OCI-M2 (cell line): Measurements from ENCODE around the gene FNTB.

ENCODE experiments used
- DNase-seq: peaks from one replicate; lab custom pipeline; 2025; ENCODE audit not compliant: unreplicated experiment; lab: John Stamatoyannopoulos, UW

The FNTB gene

DNA sequence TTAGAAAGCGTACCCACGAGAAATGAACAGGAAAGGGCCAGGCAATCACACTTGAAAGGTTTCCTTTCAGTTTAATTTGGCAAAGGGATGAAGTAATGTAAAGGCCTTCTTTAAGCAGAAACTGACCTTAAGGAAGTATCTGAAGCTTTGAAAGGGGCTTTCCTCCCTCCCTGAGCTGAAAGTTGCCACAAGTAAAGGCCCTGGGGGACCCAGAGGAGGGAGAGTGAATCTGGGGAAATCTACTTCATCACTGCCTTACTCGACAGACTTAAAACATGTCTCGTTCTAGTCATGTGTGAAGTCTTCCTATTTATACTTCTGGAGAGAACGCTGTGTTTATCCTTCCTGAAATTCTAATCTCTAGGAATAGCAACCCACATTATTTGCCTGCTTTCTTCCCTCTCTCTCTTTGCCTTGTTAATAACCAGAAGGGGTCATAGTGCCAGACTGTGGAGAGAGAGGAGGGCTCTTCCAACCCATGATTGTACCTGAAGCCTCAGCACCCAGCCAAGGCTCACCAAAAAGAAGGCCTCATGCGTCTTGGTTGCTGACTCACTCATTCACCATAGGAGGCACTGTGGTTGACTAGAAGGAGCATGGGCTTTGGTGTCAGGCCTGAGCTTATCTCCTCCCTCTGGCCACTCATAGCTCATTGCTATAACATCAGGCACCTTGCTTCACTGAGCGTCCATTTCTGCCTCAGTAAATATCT, 33.9 kb upstream of the FNTB start:
- DNase-seq = no peak

DNA sequence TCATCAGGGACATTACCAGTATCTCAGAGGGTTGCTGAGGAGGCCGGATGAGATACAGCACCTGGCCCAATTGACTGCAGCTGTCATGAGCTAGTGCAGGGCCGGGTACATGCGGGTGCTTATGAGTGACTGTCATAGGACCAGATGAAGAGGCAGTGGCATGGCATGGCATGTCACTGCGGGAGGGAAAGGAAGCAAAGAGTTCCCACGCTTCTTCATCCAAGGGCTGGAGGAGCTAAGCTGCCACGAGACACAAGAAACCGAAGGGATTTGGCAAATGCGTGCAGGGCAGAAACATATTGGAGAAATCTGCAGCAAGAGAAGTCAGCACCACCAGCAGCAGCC, 33.4 kb upstream of the FNTB start:
- DNase-seq = no peak

DNA sequence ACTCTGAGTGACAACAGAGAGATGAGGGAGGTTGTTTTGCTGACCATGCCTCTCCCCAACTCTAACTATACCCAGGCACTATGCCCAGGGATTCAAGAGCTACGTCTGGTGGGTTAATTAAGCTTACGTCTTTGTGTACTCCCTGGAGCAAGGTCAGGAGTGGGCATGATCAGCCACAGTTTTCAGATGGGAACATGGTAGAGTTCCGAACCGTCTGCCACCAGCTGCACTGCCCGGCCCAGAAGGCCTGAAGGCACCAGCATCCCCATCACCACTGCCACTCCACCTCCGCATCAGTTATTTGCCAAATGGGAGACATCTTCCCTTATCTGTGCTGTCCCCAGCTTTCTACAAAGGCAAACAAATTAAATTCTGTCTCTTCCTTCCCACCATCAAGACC, 33.0 kb upstream of the FNTB start:
- DNase-seq = no peak

DNA sequence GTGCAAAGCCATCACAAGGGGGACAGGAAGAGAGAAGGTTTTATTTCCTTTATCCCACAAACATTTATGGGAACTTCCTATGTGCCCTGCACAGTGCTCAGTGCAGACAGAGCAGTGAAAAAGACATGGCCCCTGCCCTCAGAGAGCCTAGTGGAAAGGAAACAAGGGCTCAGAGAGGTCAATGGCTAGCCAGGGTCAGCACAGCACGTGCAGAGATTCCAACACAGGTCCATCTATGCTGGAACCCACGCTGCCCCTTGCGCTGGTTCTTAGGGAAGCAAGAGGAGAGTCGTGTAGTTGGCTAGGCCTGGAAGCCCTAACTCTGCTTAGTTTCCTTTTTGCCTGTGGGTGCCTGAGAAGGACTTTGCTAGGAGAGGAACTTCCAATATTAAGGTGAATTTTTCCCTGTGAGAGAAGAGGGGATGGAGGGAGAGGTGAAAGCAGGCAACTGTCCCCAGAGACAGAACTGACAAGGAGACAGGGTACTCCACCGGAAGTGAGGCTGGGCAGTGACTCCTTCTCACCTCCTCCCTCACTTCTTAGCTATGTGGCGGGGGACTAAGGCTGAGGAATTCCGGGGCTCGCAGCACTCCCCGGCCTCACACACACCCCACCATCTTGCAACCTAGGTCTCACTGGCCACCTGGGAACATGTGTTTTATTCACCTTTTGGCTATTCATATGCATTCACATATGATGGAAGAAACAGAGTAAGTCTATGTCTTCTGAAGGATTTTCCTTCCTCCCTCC, 32.0 kb upstream of the FNTB start:
- no peak for DNase-seq

DNA sequence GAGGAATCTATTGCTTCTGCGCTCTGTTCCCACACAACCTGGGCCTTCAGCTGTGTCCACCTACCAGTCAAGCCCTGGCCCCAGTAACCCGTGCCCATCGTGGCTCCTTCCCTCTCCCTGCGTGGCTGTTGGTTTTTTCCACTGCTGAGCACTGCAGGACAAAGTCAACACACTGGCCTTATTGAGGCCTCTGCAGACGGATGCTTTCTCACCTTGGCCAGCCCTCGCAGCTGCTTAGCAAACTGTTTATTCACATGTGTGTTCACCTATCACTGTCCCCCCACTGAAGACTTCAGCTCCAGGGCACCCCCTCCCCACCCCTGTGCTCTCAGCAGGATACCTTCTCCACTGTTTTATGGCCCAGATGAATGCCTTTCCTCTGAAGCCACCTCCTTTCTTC, 31.4 kb upstream of the FNTB start:
- no peak for DNase-seq

DNA sequence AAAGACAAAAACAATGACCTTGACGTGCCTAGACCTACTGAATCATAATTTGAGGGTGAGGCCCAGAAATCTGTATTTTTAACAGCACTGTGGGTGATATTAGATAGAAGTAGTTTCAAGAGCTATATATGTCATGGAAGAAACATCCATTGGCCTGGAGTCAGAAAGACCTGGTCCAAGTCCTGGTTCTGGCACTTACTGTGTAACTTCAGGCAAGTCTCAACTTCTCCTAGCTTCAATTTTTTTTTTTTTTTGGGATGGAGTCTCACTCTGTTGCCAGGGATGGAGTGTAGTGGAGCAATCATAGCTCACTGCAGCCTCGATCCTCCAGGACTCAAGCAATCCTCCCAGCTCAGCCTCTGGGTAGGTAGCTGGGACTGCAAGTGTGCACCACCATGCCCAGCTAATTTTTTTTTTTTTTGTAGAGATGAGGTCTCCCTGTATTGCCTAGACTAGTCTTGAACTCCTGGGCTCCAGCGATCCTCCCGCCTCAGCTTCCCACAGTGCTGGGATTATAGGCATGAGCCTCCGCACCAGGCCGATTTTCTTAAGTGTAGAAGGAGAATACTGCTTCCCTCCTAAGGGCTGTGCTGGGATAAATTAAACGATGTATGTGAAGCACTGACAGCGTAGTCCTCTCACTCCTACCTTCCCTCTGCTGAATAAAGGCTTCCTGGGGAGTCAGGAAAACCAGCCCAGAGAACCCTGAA, 29.8 kb upstream of the FNTB start:
- DNase-seq = no peak

DNA sequence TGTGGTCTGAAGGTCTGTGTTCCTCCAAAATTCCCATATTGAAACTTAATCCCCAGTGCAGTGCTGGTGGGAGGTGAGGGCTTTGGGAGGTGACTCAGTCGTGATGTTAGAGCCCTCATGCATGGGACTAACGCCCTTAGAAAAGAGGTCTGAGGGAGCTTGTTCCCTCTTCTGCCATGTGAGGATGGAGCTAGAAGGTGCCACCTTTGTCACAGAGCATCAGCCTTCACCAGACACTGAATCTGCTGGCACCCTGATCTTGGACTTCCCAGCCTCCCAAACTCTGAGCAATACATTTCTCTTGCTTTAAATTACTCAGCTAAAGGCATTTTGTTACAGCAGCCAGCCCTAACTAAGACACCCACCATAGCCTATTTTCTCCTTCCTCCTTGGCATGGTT, 28.5 kb upstream of the FNTB start:
- no peak for DNase-seq

DNA sequence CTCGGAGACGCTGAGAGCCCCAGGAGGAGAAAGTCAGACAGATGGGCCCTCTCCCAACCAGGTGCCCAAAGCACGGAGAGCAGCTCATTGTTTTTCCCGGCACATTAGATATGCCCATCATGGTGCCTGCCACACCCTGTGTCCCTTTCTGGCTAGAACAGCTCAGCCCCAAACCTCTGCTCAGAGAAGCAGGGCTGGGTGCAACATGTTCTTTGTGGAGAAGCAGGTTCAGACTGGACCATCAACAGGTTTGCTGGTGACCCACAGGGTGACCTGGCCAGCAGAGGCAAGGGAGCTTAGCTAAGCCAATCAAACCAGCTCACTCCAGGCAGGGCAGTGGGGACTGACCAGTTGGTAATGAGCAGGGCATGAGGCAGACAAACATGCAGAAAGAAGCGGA, 28.0 kb upstream of the FNTB start:
- no peak for DNase-seq

DNA sequence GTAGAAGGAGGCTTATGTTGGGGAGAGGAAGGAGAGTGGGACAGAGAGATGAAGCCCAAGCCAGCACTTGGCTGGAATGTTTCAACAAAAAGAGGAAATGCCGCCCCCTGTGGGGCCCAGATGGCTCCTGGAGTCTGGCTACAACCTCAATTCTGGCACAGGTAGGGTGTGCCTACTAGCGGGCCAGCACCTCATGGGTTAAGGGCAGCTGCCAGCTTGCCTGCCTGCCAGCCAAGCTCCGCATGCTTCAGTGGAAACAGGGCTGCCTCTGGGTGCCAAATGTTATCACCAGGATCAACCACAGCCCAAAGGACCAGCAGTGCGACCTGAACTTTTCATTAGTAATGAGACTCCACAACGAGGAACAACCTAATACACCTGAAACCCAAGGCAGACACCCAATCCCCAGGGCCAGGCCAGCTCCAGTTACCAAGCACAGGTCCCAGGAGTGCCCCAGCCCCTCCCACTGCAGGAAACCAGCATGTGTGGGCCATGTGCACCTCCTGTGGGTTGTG, 25.9 kb upstream of the FNTB start:
- no peak for DNase-seq

DNA sequence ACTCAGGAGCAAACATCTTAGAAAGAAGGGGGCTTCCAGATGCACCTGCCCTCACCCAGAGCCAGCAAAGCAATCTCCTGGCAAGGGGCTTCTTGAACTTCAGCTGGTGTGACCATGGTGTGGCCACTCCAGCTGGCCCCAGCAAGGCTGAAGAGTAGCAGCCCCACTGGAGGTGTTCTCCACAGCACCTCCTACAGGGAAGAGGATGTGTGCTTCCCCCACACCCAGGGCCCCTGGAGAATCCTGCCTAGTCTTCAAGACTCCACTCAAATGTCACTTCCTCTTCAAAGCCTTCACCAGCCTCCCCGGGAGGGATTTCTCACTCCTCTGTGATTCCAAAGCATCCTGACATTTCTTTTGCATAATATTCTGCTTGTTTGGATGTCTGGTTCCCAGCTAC, 23.1 kb upstream of the FNTB start:
- no peak for DNase-seq

DNA sequence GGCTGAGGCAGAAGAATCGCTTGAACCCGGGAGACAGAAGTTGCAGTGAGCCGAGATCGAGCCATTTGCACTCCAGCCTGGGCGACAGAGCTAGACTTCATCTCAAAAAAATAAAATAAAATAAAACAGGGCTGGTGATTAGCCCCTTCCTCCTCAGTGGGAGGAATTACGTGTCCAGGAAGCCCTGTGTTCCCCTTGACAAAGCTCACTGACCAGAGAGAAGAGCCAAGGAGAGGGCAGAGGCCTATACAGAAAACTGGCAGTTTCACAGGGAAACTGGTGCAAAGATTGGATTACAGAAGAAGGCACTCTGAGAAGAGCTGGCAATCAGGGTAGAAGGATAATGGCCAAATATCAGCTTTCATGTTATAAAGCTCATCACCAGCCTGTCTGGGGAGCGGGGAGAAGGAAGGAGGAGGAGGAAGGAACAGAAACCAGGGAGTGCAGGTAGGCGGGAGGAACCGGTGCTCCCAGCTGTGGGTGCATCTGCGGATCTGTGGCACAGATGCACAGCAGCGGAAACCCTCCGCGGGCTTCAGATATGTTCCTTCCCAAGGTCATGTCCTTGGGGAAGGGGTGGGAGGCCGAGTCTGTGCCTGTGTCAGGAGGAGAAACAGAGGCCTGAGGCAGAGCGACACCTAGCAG, 21.2 kb upstream of the FNTB start:
- DNase-seq = no peak

DNA sequence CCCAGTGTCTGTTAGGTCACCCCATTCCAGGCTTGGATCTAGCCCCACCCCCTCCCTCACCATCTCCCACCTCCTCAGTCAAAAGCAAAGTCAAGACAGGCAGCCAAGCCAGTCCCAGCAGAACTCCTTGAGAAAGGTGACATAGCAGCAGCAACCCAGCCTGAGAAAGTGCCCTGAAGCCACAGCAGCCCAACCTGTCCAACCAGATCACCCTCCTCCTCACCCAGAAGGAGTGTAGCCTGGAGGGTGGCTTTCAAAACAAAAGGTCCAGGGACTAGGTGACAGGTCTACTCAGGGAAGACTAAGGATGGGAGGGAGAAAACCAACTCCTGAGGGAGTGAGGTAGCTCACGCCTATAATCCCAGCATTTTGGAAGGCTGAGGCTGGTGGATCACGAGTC, 19.7 kb upstream of the FNTB start:
- DNase-seq = no peak

DNA sequence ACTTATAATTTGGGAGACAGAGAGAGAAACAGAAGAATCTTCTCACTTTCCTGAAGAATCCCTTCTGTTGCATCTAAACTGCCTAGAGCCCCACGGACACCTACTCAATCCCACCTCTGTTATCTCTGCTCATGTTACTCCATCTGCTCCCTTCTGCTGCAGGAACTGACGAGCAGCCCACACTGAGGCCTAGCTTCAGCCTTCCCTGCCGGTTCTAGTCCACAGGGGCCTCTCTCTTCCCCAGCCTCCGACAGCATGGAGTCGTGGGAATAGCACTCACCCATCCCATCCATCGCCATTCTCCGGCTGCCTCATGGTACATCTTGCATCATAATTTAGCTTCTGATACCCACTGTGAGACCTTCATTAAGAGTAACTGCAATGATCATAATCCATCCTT, 18.5 kb upstream of the FNTB start:
- no peak for DNase-seq

DNA sequence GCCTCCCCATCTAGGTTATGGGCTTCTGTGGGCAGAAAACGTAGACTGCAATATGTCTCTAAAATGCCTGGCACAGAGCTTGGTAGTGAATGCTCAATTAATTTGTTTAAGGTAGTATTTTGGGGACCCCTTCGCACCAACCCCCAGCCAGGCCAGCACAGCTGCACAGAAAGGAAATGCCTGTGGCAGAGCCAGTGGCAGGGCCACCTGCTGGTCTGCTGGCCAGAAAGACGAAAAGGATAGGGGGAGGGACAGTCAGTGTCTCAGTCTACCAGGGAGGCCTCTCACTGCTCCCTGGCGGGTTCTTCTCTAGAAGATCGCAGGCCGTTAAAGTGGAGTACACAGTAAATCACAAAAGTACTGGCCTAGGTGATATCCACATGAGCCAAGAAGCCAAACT, 18.0 kb upstream of the FNTB start:
- no peak for DNase-seq

DNA sequence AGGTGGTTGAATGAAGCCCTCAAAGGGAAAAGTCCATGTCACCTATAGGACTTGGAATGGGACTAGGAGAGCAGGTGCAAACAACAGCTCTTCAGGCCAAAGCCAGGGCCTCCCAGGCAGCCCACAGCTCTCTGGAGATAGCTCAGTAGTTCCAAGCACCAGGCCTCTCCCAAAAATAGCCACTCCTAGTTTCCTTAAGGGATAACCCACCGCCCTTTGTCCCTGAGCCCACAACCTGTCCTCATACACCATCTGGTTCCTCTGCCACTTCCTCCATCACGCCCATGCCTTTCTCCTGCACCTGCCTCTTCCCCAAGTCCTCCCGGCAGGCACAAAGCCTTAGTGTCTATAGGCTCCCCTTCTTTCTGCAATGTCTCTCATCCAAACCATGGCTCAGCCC, 16.7 kb upstream of the FNTB start:
- DNase-seq = no peak

DNA sequence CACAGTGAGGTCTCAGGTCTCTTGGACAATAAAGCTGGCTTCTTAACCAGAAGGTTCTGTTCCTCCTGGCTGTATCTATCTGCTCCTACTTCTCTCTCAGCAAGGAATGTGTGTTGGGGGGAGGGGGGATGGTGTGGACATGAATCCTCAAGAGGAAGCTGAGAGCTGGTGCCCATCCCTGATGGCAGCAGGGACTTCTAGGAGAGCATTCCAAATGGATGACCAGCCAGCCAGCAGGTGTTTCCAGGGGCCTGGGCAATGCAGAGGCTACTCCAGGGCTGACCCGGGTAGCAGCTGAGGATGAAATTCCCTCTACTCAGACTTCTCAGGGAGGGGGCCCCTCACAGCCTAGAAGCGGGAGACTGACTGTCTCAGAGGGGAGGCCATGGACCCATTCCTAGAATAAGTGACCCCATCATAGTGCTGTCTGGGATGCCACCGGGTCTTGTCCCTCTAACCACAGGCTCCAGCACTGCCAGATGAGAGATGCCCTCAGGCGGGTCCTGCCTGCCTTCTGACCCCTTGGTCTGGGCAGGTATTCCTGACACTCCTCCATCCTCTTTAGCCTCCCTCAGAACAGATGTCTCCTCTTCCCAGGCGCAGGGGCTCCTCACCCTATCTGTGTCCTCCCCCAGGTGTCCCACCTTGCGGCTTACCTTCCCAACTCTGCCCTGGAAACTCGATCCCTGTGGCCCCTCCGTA, 15.8 kb upstream of the FNTB start:
- DNase-seq = no peak

DNA sequence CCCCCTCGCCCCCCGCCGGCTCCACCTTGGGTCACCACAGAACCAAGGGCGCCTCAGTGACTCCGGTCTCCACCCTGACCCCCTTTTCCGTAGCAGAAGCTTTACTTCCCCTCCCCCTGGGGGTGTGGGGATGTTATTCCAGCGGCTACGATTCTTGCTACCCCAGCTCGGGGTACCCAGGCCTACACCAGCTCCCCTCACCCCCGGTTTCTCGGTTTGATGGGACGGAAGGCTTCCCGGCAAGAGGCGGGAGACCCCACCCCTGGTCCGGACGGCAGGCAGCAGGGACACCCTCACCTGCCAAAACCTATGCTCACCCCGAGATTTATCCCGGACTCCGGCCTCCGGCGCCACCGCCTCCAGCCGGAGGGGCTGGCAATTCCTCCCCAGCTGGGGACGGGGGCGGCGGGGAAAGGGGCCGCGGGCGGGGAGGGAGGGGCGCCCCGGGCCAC, 15.2 kb upstream of the FNTB start:
- no peak for DNase-seq

DNA sequence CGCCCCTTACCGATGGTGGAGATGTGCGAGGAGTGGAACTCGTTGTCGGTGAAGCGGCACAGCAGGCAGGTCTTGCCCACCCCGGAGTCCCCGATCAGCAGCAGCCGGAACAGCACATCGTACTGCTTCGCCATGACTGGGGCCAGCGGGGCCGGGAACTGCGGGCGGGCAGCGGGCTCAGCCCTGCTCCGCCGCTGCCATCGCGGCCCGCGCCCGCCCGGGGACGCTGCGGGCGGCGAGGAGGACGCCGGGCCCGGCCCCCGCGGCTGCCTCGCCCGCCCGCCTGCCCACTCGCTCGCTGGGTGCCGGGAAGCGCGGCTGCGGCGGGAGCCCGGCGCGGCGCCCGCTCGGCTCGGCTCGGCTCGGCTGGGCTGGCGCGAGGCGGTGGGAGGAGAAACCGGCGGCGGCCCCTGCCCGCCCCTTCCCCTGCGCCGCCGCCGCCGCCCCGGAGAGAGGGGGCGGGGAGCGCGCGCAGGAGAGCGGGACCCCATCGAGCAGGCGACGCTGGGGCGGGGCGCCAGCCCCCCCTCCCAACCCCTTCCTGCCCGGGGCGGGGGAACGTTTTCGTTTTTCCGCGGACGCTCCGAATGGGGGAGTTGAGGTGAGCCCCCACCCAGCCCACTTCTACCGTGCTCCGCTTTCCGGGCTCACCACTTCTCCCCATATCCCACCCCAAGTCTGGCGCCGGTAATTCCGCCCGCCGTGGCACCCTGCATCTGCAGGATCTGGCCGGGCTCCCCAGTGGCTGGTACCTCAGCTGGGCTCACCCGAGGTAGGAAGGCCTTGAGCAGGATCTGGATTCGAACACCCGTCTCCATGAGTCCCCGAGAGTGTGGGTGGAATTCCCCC, 14.5 kb upstream of the FNTB start, which contains the start of gene RAB15:
Gene RAB15 (minus strand): TSS at position 394 of the 849 bp plus-strand sequence. CDS start 260 bp downstream, at position 134.
- DNase-seq = no peak

DNA sequence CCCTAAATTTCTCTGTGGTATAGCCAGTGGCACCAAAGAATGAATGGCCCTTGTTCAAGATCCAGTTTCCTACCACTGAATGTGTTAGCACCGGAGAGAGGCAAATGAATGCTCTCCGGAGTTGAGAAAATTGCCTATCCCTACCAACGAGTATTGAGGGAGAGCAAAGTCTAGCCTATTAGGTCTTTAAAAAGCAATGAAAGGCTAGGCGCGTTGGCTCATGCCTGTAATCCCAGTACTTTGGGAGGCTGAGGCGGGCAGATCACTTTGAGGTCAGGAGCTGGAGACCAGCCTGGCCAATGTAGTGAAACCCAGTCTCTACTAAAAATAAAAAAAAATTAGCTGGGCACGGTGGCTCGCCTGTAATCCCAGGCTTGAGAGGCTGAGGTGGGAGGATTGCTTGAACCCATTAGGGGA, 13.7 kb upstream of the FNTB start:
- DNase-seq = no peak

DNA sequence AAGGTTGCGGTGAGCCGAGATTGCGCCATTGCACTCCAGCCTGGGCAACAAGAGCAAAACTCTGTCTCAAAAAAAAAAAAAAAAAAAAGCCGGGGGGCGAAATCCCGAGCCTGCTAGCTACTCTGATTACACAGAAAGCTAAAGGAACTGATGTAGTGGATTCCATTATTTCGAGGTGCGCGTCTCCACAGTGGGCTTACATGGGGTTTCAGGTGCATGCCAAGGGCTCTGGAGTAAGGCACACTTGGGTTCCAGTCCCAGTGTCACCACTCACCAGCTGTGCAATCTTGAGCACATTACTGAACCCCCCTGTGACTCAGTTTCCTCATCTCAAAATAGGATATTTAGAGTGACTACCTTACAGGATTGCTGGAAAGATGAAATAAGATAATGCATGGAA, 12.9 kb upstream of the FNTB start:
- DNase-seq = no peak
